Panc1 (cell line): ENCODE data around the gene MAPKAPK3. TPM values are rescaled to one million over a fixed set of nuclear protein-coding genes. Genes with fewer than 3 reads are reported as not detected.

ENCODE experiments used
- ATAC-seq: fragments of 200-7000 bp; cut with Tn5 transposase; 2 replicates; pipeline ENCODE4 v1.9.1; 2020; ENCODE audit warnings: mild to moderate bottlenecking, moderate library complexity
- BruUV-seq: library from RNA; stranded (reverse); fragments of 400-500 nt; replicated peaks from 2 replicates; lab custom pipeline; 2021; lab: Mats Ljungman, UMichigan
- CTCF ChIA-PET: fragments of 300-600 bp; sonication (Branson Sonifier 250); formaldehyde crosslinking; loops from one replicate; lab custom pipeline; 2022; ENCODE audit warnings: antibody characterized with exemption; lab: Charles Lee
- POLR2A ChIA-PET: fragments of 300-600 bp; sonication (Branson Sonifier 250); formaldehyde crosslinking; loops from one replicate; lab custom pipeline; 2022; ENCODE audit warnings: antibody characterized with exemption; lab: Charles Lee
- DNase-seq: peaks from one replicate; pipeline ENCODE4 v3.0.0-alpha.2; 2010; ENCODE audit warnings: low read depth, low spot score
- H3K27ac ChIP-seq: 2 replicates; pipeline ENCODE4 v1.5.1; 2011; ENCODE audit warnings: mild to moderate bottlenecking, low read length, inconsistent platforms
- H3K27me3 ChIP-seq: fragments of 200-500 bp; sonication (Bioruptor generic); 2 replicates; pipeline ENCODE4 v1.6.0; 2014; ENCODE audit warnings: low read length, inconsistent platforms; ENCODE audit not compliant: control insufficient read depth, insufficient read depth
- H3K36me3 ChIP-seq: fragments of 200-500 bp; sonication (Bioruptor generic); 2 replicates; pipeline ENCODE4 v1.5.1; 2014; ENCODE audit warnings: inconsistent platforms, mild to moderate bottlenecking, low read length, moderate library complexity; ENCODE audit not compliant: control insufficient read depth, insufficient read depth
- H3K4me1 ChIP-seq: 2 replicates; pipeline ENCODE4 v1.5.1; 2011; ENCODE audit warnings: inconsistent platforms, mild to moderate bottlenecking, low read length, moderate library complexity; ENCODE audit not compliant: control insufficient read depth, insufficient read depth
- H3K4me3 ChIP-seq, 2 experiments: 2 replicates each; pipeline ENCODE4 v1.5.1; 2011 to 2012; ENCODE audit warnings: low read depth in 2 of 2, low read length in 2 of 2, mild to moderate bottlenecking in 2 of 2, inconsistent platforms in 1 of 2, moderate library complexity in 1 of 2
- H3K9me3 ChIP-seq: fragments of 200-500 bp; sonication (Bioruptor generic); 2 replicates; pipeline ENCODE4 v1.5.1; 2014; ENCODE audit warnings: low read depth, mild to moderate bottlenecking, inconsistent platforms, low read length, moderate library complexity; ENCODE audit not compliant: control insufficient read depth, insufficient read depth
- CTCF ChIP-seq: fragments of 450-650 bp; IDR thresholded peaks from 2 replicates; pipeline ENCODE4 v1.5.1; 2017; ENCODE audit warnings: mild to moderate bottlenecking
- POLR2AphosphoS5 ChIP-seq: IDR thresholded peaks from 2 replicates; pipeline ENCODE4 v1.6.1; 2012; ENCODE audit warnings: mild to moderate bottlenecking, low read depth, low read length, moderate library complexity
- REST ChIP-seq, 2 experiments: IDR thresholded peaks; 2 replicates each; pipeline ENCODE4 v1.6.1; 2011 to 2012; ENCODE audit warnings: low read depth in 2 of 2, control low read depth in 1 of 2, low read length in 1 of 2, mild to moderate bottlenecking in 1 of 2, moderate library complexity in 1 of 2; ENCODE audit not compliant: insufficient read depth in 1 of 2
- SIN3A ChIP-seq: IDR thresholded peaks from 2 replicates; pipeline ENCODE4 v1.6.1; 2012; ENCODE audit warnings: low read depth, mild to moderate bottlenecking, low read length, moderate library complexity, borderline replicate concordance; ENCODE audit not compliant: insufficient read depth
- TCF7L2 ChIP-seq: IDR thresholded peaks from 2 replicates; pipeline ENCODE4 v1.6.1; 2011; ENCODE audit warnings: mild to moderate bottlenecking, low read depth, low read length, inconsistent platforms
- in situ Hi-C: cut with HindIII; loops from 2 replicates; pipeline ENCODE4 v1.10.0; 2016; ENCODE audit warnings: low sequenced_read_pairs, low pct_unique_long_range_greater_than_20kb
- intact Hi-C: fragments of 100-400 bp; cut with micrococcal nuclease; formaldehyde crosslinking; loops from one replicate; pipeline ENCODE4 v1.10.0; 2022; ENCODE audit not compliant: unreplicated experiment
- total RNA-seq: library from RNA; stranded (reverse); gene quantifications from one replicate; pipeline ENCODE4 v1.2.1, GENCODE V29; 2021; ENCODE audit not compliant: unreplicated experiment

Gene MAPKAPK3
- total RNA-seq, 1 experiment from 2014 or later, result 14.8 TPM

- no peaks in the 10 kb centered on the region for H3K36me3 ChIP-seq
- H3K4me1 ChIP-seq, result peaks cover 3% of the 10 kb centered on the region; the same call in 1 of the 2 replicates
- H3K27ac ChIP-seq, result no peak overlapping the region
- DNase-seq, result no peak
- H3K9me3 ChIP-seq, result no peaks in the 10 kb centered on the region
- ChIA-PET CTCF (no interaction called here), POLR2A (no interaction called here)
- TF ChIP-seq REST (IDR thresholded peaks at IDR 0.05; ENCODE audit: insufficient read depth in 1 of 2, low read depth in 2 of 2, low read length in 1 of 2), result no peak
- no peak for TF ChIP-seq SIN3A
- TF ChIP-seq POLR2AphosphoS5, result no peak
- TF ChIP-seq TCF7L2, result no peak
- TF ChIP-seq CTCF, result no peak
- H3K27me3 ChIP-seq, result peaks cover 24% of the 10 kb centered on the region
- no peak overlapping the region for H3K4me3 ChIP-seq
- intact Hi-C loops (loop anchor here (10.0 kb wide), 1 partner anchor 702 kb away; no protein-coding TSS in a partner anchor), in situ Hi-C loops (no loop called here)
- BruUV-seq, result no TSS peak
- no peak for ATAC-seq
These were observed 55.7 kb downstream of the MAPKAPK3 start for GRCh38 chr3:50672656-50673055.

- DNase-seq, result no peak
- Histone ChIP-seq H3K36me3 (no peaks in the 10 kb centered on the region), H3K27ac (no peak overlapping the region), H3K9me3 (no peaks in the 10 kb centered on the region), H3K4me3 (no peak overlapping the region), H3K27me3 (peaks cover 24% of the 10 kb centered on the region), H3K4me1 (peaks cover 3% of the 10 kb centered on the region; the same call in 1 of the 2 replicates)
- ChIA-PET CTCF (no interaction called here), POLR2A (no interaction called here)
- no peak for TF ChIP-seq SIN3A
- TF ChIP-seq REST (IDR thresholded peaks at IDR 0.05; ENCODE audit: insufficient read depth in 1 of 2, low read depth in 2 of 2, low read length in 1 of 2), result no peak
- TF ChIP-seq POLR2AphosphoS5, result no peak
- TF ChIP-seq TCF7L2, result no peak
- no peak for TF ChIP-seq CTCF
- in situ Hi-C loops, result no loop called here
- intact Hi-C loops, result loop anchor here (10.0 kb wide), 1 partner anchor 701 kb away; no protein-coding TSS in a partner anchor
- no TSS peak for BruUV-seq
- no peak for ATAC-seq
These were observed 57.0 kb downstream of the MAPKAPK3 start for GRCh38 chr3:50673931-50674330.
